Stimulated activated CD4-positive, alpha-beta T cell treated with anti-CD3 and anti-CD28 coated beads, Interleukin-4, amount 100 ng/mL, for 24 hours (primary cell): Measurements from ENCODE around the gene NOP56.
"Not testable (repeated sequence)": the region's sequence is repeated elsewhere in the genome, so short reads cannot be mapped to it uniquely, and the experiment has no call there.

Experiments used
- DNase-seq: peaks from one replicate; pipeline ENCODE4 v3.0.0-alpha.2; 2020

NOP56 gene

DNA sequence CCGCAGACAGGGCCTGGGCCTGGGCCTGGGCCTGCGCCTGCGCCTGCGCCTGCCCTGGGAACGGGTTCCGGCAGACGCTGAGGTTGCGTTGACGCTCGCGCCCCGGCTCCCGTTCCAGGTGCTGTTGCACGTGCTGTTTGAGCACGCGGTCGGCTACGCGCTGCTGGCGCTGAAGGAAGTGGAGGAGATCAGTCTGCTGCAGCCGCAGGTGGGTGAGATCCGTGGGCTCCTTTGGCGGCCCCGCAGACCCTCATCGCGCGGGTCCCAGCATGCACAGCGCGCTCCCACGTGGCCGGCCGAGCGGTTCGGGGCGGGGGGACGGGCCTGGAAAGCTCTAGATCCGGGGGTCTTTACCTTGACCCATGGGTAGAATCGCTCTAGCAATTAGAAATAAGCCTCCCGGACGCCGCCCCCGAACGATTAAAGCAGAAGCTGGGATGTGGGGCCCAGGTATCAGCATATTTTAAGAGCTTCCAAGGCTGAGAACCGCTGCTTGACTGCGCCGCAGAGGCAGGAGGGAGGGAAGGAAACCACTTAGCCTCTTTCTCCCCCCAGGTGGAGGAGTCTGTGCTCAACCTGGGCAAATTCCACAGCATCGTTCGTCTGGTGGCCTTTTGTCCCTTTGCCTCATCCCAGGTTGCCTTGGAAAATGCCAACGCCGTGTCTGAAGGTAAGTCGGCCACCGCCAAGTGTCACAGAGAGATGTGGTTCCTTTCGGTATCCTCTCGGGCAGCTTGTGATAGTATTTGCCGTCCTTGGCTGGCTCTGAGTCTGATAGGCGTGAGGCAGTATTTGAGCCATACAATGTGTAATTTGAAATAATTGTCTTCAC is 508 bp downstream of the NOP56 start:
- peak; percentile 54 for DNase-seq

DNA sequence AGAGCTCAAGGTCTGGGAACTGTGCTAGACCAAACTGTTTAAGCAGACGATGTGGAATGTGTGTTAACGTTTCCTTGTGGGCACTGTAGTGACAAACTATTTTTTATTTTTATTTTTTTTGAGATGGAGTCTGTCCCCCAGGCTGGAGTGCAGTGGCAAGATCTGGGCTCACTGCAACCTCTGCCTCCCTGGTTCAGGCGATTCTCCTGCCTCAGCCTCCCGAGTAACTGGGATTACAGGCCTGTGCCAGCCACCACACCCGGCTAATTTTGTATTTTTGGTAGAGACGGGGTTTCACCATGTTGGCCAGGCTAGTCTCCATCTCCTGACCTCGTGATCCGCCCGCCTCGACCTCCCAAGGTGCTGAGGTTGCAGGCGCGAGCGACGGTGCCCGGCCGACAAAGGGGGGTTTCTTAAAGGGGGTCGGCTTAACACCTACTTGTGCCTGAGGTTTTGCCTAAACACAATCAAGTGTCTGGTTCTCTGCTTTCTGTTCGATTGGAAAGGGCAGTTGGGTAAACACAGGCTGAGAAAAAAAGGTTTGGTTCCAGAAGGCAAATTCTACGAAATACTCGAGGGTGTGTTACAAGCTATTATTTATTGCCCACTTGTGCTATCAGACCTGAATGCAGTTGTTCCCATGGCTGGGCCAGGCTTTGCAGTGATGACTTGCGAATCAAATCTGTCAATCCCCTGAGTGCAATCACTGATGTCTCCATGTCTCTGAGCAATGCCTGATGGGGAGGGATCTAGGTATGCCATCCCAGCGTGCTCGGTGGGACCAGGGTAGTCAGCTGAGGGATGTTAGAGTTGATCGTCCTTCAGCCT is 1.3 kb downstream of the NOP56 start:
- DNase-seq: no peak

DNA sequence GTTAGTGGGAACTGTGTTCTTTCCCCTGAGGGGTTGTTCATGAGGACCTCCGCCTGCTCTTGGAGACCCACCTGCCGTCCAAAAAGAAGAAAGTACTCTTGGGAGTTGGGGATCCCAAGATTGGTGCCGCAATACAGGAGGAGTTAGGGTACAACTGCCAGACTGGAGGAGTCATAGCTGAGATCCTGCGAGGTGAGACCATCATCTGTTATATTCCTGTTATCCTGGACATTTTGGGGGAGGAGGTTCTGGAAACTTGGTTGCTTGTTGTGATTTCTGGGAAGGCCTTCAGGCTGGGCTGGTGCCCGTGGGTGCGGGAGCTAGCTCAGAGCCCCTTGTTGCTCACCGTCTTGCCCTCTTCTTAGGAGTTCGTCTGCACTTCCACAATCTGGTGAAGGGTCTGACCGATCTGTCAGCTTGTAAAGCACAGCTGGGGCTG is 2.0 kb downstream of the NOP56 start:
- no peak for DNase-seq

DNA sequence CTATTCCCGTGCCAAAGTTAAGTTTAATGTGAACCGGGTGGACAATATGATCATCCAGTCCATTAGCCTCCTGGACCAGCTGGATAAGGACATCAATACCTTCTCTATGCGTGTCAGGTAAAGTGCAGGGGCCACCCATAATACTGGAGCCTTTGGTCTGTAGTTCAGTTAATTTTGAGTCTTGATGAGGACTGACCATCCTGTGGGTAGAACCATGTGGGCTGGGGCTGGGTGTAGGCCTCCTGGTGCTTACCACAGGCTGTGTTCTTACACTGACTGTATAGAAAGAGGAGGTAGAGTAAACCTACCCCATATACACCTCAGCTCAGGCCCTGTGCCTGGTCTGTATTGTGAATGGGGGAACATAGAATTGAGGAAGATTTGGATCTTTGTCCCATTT is 2.4 kb downstream of the NOP56 start:
- DNase-seq: no peak

DNA sequence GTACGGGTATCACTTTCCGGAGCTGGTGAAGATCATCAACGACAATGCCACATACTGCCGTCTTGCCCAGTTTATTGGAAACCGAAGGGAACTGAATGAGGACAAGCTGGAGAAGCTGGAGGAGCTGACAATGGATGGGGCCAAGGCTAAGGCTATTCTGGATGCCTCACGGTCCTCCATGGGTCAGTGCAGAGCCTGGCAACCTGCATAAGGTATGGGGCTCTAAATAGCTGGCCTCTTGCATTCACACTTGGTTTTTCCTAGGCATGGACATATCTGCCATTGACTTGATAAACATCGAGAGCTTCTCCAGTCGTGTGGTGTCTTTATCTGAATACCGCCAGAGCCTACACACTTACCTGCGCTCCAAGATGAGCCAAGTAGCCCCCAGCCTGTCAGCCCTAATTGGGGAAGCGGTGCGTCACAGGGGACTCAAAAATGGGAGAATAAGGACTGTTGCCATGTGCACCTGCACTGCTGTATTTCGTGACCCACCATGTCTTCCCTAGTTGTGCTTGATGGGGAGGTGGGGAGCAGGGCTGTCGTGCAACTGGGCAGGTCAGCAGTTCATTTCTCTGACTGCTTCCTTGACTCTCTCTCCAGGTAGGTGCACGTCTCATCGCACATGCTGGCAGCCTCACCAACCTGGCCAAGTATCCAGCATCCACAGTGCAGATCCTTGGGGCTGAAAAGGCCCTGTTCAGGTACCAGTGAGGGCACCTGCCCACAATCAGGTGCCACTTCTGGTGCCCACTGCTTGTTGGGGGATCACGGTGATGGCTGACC is 3.1 kb downstream of the NOP56 start:
- DNase-seq: no peak

DNA sequence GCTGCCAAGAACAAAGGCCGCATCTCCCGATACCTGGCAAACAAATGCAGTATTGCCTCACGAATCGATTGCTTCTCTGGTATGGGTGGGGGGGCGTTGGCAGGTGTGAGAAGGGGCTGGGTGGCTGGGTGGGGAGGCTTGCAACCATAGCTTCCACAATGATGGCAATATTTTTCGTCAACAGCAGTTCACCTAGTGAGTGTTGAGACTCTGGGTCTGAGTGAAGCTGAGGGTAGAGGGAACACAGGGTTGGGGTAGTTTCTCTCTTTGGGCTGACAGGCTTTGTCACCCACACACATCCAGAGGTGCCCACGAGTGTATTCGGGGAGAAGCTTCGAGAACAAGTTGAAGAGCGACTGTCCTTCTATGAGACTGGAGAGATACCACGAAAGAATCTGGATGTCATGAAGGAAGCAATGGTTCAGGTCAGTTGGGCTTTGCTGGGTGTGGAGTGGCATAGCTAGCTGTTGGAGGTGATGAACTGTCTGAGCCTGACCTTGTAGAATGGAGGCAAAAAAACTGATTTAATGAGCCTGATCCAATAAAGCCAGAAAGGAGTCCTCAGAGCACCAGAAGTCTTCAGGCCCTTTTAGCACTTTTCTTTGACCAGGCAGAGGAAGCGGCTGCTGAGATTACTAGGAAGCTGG is 4.2 kb downstream of the NOP56 start:
- DNase-seq: peak; percentile 9

DNA sequence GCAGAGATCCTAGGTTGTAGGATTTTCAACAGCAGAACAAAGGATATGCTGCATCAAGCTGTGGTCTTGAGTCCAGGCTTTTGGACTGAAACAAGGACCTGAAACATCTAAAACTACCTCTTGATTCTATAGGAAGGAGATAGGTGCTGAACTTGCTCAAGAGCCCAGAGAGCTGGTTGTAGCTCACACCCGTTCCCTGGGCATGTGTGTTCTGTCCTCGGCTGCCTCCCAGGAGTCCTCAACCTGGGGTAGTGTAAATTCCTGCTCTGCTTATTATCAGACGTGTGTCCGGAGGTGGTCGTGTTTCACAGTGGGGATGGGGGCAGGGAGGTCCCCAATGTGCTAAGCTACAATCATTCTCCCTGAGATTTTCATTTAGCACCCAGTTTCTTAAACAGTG is 4.8 kb downstream of the NOP56 start:
- peak; percentile 6 for DNase-seq

DNA sequence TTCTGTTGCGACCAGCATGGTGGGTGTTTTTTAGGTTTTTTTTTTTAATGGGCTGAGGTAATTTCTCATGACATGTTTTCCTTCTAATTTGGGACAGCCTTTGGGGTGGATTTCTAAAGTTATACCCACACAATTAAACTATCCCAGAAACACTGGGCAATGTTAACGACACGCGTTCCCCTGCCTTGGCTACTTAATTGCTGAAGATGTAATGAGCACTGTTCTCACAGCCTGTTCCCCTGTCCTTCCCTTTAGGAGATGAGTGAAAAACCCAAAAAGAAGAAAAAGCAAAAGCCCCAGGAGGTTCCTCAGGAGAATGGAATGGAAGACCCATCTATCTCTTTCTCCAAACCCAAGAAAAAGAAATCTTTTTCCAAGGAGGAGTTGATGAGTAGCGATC is 5.2 kb downstream of the NOP56 start:
- DNase-seq: no peak

DNA sequence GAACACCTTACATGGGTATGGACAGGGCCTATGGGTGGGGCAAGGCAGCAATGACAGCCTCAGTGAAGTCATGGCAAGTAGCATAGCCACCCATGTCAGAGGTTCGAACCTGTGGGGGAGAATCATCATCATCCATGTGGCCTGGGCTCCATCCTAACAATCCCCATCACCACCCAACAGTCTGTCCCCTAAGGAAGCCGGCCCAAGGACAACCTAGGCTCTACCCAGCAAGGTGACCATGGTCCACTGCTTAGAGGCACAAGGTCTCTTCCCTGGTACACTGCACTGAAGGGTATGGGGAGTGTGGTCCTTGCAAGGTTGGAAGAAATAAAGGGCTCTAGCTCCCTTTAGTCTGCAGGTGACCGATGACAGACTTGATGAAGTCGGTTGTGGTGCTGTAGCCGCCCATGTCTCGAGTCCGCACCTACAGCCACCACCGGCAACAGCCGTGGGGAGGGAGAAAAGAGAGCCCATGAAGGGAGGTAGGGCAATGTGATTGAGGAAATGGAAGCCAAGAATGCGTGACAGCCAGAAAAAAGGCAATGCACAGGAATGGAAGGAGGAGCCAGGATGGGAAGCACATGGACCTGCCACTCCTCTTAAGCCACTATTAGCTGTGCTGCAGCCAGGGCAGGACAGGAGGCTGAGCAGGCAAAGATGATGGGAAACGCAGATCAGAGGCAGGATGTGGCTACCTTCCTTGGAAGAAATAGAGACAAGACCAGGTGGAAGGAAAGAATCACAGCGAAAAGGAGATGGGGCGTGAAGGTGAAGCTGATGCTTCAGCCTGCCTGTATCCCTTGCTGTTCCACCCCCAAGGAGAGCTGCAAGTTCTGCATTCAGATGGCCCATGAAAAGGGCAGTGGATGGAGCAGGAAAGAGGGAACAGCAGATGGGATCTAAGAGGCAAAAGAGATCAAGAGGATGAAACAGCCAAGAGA is 6.3 kb downstream of the NOP56 start:
- peak; percentile 18 for DNase-seq

DNA sequence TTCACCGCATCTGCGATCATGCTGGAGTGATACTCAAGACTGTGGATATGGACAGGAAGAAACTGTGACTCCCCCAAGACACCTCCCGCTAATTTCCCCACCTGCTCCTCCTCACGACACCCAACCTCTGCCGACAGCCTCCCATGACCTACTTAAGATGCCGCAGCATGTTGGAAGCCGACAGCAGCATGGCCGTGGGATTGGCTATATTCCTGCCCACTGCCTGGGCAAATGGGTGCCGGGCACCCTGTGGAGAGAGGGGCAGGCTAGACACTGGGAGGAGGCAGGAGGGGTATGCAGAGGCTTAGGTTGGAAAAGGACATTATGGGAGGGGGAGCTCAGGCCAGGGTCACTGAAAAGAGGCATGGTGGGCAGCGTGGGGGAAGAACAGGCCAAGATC is 7.1 kb downstream of the NOP56 start:
- no peak for DNase-seq

DNA sequence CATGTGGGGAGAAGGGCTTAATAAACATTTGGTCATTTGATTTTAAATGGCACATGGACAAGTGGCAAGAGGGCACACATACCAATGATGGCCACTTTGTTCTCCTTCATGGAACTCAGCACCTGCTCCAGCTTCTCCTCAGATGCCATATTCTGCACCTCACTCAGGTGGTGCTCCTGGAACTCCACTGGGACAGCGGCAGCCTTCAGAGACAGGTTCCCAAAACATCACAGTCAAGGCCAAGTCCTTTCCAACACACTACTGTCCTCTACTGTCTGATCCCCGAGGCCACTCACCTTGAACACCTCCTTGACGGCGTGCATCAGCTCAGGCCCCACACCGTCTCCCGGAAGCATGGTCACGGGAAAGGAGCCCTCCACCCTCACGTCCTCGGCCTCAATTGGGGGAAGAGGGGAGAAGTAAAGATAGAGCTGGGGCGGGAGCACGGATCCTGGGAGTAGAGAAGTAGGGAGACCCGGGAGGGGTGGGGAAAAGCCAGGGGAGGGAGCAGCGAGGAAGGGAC is 11.0 kb downstream of the NOP56 start:
- DNase-seq: no peak

DNA sequence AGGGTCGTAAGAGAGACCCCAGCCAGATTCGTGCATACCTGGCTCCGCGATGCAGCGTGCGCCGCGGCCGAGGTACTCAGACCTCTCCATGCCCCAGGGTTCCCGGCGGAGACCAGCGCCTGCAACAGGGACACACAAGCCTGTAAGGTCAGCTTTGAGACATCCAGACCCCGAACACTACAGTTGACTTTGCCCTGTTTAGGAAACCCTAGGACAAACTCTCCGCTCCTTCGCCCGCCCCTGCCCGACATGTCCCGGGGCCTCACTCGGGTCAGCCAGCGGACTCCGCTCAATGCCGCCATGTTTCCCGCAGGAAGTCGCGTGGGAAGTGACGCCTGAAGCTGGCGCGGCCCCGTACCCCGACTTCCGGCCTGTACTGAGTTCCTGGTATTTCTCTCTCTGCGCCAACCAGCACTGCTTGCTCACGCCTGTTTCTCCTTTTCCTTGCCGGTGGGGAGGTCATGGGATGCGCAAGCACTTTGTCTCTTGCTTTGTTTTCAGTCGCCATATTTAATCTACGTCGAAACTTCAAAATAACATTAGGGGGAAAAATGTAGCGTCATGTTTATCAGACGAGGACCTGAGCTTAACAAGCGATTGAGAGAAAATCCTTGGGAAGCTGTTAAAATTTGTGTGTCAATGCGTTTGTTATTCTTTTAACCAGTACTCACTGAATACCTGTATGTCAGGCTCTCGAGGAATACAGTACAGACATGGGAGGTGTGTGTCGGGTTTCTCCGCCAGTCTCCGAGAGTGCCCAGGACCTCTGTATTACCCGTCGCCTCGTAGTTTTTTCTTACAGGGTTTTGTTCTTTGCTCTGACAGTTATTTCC is 11.7 kb downstream of the NOP56 start, which contains the start of gene IDH3B:
TSS of gene IDH3B (minus strand) at position 330 of the 833 bp plus-strand sequence. CDS start at position 302, 28 bp downstream.
- DNase-seq: peak; percentile 93

DNA sequence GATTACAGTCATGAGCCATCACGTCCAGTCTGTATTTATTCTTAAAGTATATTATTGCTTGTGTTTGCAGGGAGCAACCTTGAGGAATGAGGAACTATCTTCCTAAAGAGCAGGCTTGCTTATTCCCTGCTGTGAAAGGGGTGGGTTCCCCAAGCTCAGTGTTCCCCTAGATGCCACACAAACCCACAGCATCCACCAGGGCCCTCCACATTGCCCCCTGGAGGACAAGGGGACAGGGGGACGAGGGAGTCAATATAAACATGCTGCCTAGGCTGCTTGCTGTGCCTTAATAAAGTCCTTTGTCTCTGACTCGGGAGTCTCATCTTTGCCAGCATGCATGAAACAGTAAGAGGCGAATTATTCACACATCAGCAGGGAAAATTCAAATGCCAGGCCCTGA is 19.5 kb downstream of the NOP56 start:
- no peak for DNase-seq

DNA sequence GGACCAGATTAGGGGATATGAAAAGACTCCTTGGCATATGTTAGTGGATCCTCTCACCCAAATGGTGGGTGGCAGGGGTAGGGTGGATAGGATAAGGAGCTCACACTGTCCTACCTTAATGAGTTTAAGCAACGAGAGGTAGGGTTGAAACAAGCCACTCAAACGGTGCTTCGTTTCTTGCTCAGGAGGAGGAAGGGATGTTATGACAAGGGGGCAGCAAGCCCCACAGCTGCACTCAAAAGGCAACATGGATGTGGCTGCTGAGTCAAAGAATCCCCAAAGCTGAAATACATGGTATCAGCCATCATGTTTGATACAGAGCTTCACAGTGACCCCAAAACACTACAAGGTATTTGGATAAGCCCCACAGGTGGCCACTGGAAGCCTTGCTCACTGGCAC is 20.0 kb downstream of the NOP56 start:
- DNase-seq: no peak

DNA sequence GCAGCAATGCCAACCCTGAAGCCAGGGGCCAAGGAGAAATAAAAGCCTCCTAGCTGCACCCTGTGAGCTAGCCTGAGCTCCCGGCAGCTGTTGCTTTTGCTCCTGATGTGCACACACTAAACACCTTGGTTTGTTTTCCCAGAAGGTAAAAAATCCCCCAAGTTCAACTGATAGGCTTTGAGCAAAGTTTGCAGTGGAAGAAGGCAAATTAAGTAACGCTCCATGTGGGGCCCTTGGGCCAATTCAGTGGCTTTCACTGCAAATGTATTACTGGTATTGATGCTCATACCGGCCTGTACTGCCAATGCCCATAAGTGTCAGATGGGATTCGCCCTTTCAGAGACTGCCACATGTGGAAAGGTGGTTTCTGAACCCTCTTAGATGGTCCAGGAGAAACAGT is 21.0 kb downstream of the NOP56 start:
- no peak for DNase-seq

DNA sequence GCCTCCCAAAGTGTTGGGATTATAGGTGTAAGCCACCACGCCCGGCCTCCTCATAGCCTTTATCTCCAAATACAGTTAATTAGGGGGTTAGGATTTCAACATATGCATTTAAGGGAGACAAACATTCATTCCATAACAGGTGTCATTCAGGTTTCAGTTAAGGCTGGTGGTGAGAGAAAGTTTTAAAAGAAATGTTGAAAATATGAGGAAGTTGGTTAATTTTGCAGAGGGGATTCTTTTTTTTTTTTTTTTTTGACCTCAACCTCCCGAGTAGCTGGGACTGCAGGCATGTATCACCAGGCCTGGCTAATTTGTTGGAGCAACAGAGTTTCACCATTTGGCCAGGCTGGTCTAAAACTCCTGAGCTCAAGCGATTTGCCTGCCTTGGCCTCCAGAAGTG is 27.6 kb downstream of the NOP56 start:
- no peak for DNase-seq

DNA sequence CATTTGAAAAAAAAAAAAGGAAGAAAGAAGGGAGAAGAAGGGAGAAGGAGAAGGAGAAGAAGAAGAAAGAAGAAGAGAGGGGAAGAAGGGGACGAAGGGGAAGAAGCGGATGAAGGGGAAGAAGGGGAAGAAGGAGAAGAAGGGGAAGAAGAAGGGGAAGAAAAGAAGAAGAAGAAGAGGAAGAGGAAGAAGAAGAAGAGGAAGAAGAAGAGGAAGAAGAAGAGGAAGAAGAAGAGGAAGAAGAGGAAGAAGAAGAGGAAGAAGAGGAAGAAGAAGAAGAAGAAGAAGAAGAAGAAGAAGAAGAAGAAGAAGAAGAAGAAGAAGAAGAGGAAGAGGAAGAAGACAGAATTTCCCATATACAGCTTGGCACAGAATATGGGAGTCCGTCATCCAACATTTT is 29.6 kb downstream of the NOP56 start:
- DNase-seq: not testable (repeated sequence)

DNA sequence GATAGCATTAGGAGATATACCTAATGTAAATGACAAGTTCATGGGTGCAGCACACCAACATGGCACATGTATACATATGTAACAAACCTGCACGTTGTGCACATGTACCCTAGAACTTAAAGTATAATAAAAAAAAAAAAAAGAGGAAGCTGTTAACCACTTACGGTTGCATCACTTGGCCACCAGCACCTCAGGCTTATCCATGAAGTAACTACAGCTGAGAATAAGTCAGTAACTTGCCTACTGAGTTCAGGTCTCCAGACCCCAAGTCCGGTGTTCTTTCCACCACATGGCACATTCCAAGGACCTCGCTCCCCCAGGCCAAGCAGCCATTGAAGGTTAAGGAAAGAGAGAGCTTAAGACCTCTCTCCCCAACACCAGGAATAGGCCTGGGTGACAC is 32.4 kb downstream of the NOP56 start:
- DNase-seq: not testable (repeated sequence)

DNA sequence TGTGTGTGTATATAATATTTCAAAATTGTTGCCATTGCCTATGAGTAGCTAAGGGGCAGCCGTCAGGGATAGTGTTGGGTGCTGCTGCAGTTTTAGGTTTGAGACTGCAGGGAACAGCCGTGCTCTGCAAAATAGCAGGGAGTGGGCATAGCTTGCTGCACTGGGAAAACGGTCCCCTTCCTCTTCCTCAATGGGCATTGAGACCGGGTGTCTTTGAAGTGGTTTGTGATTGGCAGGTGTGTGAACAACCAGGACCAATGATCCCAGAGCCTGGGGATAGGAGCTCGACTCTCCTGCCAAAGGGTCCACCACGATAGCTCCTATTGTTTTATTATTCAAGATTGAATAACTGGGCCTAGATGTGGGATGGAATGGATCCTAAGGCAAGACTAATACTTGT is 35.1 kb downstream of the NOP56 start:
- no peak for DNase-seq

DNA sequence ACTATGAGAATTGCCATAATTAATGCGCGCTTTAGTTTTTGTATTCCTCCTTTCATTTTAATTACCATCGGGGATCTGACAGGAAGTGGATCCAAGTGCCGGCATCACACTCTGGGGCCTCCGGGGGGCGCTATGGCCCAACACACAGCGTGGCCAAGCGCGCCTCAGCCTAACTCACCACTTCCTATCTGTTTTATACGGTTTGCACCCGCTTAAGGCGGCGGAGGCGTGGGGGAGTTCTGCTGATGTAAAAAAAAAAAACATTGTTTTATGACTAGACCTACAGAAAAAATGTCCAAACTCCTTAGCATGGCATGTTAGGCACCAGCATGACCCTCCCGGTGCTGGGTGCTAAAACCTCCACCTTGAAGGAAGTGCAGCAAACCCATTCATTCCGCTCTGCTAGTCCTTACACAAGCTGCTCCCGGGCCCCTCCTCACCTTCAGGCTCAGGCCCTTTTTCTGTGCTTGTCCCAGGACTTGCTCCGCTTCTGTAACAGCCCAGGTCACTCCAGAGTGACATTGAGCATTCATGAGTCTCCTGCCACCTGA is 35.7 kb downstream of the NOP56 start:
- DNase-seq: peak; percentile 79
